HG02678 (cell line): ENCODE data around the gene OCA2.

ENCODE experiments used
- ATAC-seq: cut with Tn5 transposase; IDR thresholded peaks from one replicate; pipeline ENCODE4 v1.9.1; 2021; ENCODE audit warnings: mild to moderate bottlenecking, moderate library complexity; ENCODE audit not compliant: unreplicated experiment

The OCA2 gene

GRCh38 chr15:28005004-28005527 lies 94.0 kb downstream of the OCA2 start:
- no peak for ATAC-seq

GRCh38 chr15:28004143-28005003 lies 94.7 kb downstream of the OCA2 start:
- ATAC-seq, result no peak

GRCh38 chr15:28003302-28004037 lies 95.6 kb downstream of the OCA2 start:
- no peak for ATAC-seq

GRCh38 chr15:28002867-28003266 lies 96.2 kb downstream of the OCA2 start:
- ATAC-seq, result no peak

- ATAC-seq, result no peak
Observed at GRCh38 chr15:28002136-28002861, 96.8 kb downstream of the OCA2 start.

- ATAC-seq, result no peak
Observed at GRCh38 chr15:28001641-28002040, 97.5 kb downstream of the OCA2 start.

- ATAC-seq, result no peak
Observed at GRCh38 chr15:27993996-27994780, 104.9 kb downstream of the OCA2 start.

- ATAC-seq, result no peak
Observed at GRCh38 chr15:27993544-27993943, 105.6 kb downstream of the OCA2 start.

GRCh38 chr15:27990521-27991515 lies 108.3 kb downstream of the OCA2 start:
- ATAC-seq, result no peak

- no peak for ATAC-seq
Observed at GRCh38 chr15:27989838-27990237, 109.3 kb downstream of the OCA2 start.

- no peak for ATAC-seq
Observed at GRCh38 chr15:27989427-27989826, 109.7 kb downstream of the OCA2 start.

GRCh38 chr15:27985099-27985498 lies 114.0 kb downstream of the OCA2 start:
- no peak for ATAC-seq

GRCh38 chr15:27983496-27983895 lies 115.6 kb downstream of the OCA2 start:
- ATAC-seq, result no peak

- ATAC-seq, result no peak
Observed at GRCh38 chr15:27977696-27978095, 121.4 kb downstream of the OCA2 start.

GRCh38 chr15:27973886-27974285 lies 125.2 kb downstream of the OCA2 start:
- no peak for ATAC-seq

- ATAC-seq, result no peak
Observed at GRCh38 chr15:27970661-27971392, 128.3 kb downstream of the OCA2 start.

- no peak for ATAC-seq
Observed at GRCh38 chr15:27967541-27967940, 131.6 kb downstream of the OCA2 start.

- no peak for ATAC-seq
Observed at GRCh38 chr15:27965546-27965945, 133.6 kb downstream of the OCA2 start.

GRCh38 chr15:27961801-27962200 lies 137.3 kb downstream of the OCA2 start:
- no peak for ATAC-seq
